ENCODE results near the gene WDPCP.
A peak's percentile ranks its signal among the peaks of the same experiment; 100 is the strongest.

WDPCP gene

DNA sequence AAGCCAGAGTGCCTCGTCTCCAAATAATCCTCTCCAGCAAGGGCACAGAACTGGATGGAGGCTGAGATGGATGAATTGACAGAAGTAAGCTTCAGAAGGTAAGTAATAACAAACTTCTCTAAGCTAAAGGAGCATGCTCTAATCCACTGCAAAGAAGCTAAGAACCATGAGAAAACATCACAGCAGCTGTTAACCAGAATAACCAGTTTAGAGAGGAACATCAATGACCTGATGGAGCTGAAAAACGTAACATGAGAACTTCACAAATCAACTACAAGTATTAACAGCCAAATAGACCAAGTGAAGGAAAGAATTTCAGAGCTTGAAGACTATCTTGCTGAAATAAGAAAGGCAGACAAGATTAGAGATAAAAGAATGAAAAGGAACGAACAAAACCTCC, 32.3 kb downstream of the WDPCP start:
- DNase-seq (ENCODE audit: insufficient read length, low spot score) (no peak), FAIRE-seq (no peak)
- TF ChIP-seq, protein P1, sequence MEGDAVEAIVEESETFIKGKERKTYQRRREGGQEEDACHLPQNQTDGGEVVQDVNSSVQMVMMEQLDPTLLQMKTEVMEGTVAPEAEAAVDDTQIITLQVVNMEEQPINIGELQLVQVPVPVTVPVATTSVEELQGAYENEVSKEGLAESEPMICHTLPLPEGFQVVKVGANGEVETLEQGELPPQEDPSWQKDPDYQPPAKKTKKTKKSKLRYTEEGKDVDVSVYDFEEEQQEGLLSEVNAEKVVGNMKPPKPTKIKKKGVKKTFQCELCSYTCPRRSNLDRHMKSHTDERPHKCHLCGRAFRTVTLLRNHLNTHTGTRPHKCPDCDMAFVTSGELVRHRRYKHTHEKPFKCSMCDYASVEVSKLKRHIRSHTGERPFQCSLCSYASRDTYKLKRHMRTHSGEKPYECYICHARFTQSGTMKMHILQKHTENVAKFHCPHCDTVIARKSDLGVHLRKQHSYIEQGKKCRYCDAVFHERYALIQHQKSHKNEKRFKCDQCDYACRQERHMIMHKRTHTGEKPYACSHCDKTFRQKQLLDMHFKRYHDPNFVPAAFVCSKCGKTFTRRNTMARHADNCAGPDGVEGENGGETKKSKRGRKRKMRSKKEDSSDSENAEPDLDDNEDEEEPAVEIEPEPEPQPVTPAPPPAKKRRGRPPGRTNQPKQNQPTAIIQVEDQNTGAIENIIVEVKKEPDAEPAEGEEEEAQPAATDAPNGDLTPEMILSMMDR (IDR thresholded peaks at IDR 0.05; ENCODE audit: insufficient read depth, missing control alignments), result no peak

DNA sequence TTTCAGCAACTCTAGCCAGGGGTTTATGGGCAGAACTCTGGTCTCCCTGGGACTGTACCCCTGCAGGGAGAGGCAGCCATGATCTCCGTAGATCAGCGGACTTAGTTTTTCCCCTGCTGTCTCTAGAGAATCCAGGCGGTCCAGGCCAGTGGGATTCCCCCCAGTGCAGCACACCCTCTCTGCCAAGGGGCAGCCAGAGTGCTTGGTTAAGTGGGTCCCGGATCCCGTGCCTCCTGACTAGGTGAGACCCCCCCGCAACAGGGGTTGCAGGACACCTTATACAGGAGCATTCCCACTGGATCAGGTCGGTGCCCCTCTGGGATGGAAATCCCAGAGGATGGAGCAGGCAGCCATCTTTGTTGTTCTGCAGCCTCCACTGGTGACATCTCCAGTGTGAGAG, 33.0 kb downstream of the WDPCP start:
- no peak for FAIRE-seq
- TF ChIP-seq, protein P1 (IDR thresholded peaks at IDR 0.05; ENCODE audit: insufficient read depth, missing control alignments), result no peak

DNA sequence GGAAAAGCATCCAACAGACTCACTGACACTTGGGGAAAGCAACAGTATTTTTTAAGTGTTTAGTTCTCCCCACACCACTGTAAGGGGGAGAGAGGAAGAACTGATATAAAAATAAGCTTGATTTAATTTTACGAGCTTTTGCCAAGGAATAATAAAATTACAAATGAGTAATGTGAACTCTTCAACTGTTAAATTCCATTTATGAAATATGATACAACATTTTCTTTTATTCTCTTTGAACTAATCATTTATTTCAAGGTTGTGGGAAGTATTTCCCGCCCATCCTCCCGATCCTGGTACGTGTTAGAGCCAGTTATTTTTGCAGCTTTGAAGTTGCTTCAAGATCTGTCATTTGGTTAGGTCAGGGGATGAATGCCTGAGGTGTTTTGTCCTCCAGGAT, 35.2 kb downstream of the WDPCP start:
- FAIRE-seq (no peak), DNase-seq (ENCODE audit: insufficient read length, low spot score) (no peak)
- TF ChIP-seq, protein P1 (IDR thresholded peaks at IDR 0.05; ENCODE audit: insufficient read depth, missing control alignments), result no peak

More for the DNA sequence above, 33.0 kb downstream of the WDPCP start:
- DNase-seq (ENCODE audit: insufficient read length, low spot score), result no peak

DNA sequence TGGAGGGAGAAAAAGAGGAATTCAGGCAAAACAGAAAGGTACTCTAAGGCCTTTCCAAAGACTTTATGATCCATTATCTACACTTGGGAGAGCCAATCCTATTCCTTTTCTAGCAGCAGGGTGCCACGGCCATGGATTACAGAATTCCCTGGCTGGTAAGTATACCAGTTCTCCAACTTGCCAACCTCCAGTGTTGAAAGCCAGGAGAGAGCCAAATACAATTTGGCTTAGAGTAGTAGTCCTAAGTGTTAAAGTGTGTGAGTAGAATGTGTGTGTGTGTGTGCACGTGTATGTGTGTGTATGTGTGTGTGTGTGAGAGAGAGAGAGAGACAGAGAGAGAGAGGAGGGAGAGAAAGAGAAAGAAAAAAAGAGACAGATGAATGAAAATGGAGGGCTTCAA, 43.3 kb downstream of the WDPCP start:
- DNase-seq (ENCODE audit: insufficient read length, low spot score) (no peak), FAIRE-seq (no peak)
- TF ChIP-seq, protein P1 (IDR thresholded peaks at IDR 0.05; ENCODE audit: insufficient read depth, missing control alignments), result no peak

DNA sequence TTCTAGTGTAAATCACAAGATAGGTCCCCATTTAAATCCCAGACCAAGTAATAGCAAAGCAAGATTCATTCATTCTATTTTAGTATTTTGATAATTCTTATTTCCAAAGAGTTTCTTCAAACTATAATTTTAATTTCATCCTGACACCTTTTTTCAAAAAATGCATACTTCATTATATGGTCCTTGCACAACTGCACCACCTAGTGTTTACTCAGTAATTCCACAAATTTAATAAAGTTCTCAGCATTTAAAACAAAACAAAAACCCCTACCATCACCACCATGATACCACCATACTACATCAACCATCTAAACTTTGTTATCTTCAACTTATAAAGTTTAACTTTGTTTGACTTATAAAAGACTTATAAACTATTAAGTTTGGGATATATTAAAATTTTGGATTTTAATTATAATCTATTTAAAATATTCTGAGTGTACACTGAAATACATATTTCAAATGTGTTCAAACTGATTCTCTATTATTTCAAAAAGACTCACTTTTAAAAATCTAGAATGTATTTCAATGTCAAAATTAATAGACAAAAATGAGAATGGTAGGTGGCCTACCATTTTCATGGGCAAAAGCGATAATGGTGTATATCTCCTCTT, 44.2 kb downstream of the WDPCP start:
- TF ChIP-seq, protein P1 (IDR thresholded peaks at IDR 0.05; ENCODE audit: insufficient read depth, missing control alignments), result peak; percentile 51
- no peak for FAIRE-seq
- DNase-seq (ENCODE audit: insufficient read length, low spot score), result no peak

DNA sequence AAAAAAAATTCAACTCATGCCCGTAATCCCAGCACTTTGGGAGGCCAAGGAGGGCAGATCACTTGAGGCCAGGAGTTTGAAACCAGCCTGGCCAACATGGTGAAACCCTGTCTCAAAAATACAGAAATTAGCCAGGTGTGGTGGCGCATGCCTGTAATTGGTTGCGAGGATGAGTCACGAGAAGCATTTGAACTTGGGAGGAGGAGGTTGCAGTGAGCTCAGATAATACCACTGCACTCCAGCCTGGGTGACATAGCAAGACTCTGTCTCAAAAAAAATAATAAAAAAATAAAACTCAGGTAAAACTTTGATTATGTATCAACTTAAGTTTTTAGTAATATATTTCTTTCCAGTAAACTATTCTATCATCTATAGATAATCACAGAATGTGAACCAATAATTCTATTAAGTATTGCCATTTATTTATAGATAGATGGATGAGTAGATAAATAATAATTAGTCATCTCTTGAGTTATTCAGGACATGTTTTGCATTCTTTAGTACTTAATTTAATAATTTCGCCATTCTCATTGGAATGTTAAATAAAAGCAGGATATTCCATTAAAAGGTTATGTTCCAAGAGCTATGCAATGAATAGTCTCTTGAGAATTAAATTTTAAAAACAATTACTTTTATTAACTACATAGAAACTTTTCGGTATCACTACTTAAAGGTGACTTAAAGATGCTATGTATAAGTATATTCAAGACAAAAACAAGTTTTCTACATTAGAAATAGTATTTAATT, 48.7 kb downstream of the WDPCP start:
- FAIRE-seq (no peak), DNase-seq (ENCODE audit: insufficient read length, low spot score) (no peak)
- TF ChIP-seq, protein P1 (IDR thresholded peaks at IDR 0.05; ENCODE audit: insufficient read depth, missing control alignments), result no peak

DNA sequence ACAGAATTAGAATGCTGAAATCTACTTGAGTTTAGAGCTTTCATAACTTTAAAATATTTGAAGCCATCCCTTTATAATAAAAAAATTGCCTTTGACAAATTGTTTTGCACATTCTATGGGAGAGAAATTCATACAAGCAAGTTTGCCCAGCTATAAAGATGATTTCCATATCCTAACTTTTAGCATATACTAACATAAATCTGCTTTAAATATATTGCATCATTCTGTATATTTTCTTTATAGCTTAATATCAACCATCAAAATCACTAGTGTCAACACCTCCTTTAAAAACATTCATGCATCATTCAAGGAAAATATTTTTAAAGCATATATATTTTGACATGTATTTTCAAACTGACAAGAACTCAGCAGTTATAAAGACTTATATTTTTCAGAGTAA, 49.9 kb downstream of the WDPCP start:
- DNase-seq (ENCODE audit: insufficient read length, low spot score) (no peak), FAIRE-seq (no peak)
- TF ChIP-seq, protein P1 (IDR thresholded peaks at IDR 0.05; ENCODE audit: insufficient read depth, missing control alignments), result no peak

All from D721Med (cell line).